BLaER1 treated with 17β-estradiol and CSF1 and Interleukin-3, amounts not matched to agents 10 nM and 100 nM (cell line): ENCODE results near the gene AMZ1.

Experiments
- H3K27ac ChIP-seq, 11 experiments: shearing (Covaris generic); formaldehyde crosslinking; 2 replicates each; pipeline ENCODE4 v1.8.1; 2022
- H3K27me3 ChIP-seq, 11 experiments: shearing (Covaris generic); formaldehyde crosslinking; 2 replicates each; pipeline ENCODE4 v1.8.1; 2022
- H3K36me3 ChIP-seq, 11 experiments: shearing (Covaris generic); formaldehyde crosslinking; 2 replicates each; pipeline ENCODE4 v1.8.1; 2022
- H3K4me1 ChIP-seq, 10 experiments: shearing (Covaris generic); formaldehyde crosslinking; 2 replicates each; pipeline ENCODE4 v1.8.1; 2022
- H3K4me2 ChIP-seq, 11 experiments: shearing (Covaris generic); formaldehyde crosslinking; 2 replicates each; pipeline ENCODE4 v1.8.1; 2022
- H3K4me3 ChIP-seq, 10 experiments: shearing (Covaris generic); formaldehyde crosslinking; 2 replicates each; pipeline ENCODE4 v1.8.1; 2022
- H3K9ac ChIP-seq, 11 experiments: shearing (Covaris generic); formaldehyde crosslinking; 2 replicates each; pipeline ENCODE4 v1.8.1; 2022
- H3K9me3 ChIP-seq, 11 experiments: shearing (Covaris generic); formaldehyde crosslinking; replicated peaks in 1 of 11; 2 replicates each; pipeline ENCODE4 v1.8.1; 2022
- H4K20me1 ChIP-seq, 11 experiments: shearing (Covaris generic); formaldehyde crosslinking; 2 replicates each; pipeline ENCODE4 v1.8.1; 2022
- Cebpa-rat ChIP-seq, 11 experiments: shearing (Covaris generic); IDR thresholded peaks; 2 replicates each; pipeline ENCODE4 v1.8.1; 2022

Gene AMZ1

DNA sequence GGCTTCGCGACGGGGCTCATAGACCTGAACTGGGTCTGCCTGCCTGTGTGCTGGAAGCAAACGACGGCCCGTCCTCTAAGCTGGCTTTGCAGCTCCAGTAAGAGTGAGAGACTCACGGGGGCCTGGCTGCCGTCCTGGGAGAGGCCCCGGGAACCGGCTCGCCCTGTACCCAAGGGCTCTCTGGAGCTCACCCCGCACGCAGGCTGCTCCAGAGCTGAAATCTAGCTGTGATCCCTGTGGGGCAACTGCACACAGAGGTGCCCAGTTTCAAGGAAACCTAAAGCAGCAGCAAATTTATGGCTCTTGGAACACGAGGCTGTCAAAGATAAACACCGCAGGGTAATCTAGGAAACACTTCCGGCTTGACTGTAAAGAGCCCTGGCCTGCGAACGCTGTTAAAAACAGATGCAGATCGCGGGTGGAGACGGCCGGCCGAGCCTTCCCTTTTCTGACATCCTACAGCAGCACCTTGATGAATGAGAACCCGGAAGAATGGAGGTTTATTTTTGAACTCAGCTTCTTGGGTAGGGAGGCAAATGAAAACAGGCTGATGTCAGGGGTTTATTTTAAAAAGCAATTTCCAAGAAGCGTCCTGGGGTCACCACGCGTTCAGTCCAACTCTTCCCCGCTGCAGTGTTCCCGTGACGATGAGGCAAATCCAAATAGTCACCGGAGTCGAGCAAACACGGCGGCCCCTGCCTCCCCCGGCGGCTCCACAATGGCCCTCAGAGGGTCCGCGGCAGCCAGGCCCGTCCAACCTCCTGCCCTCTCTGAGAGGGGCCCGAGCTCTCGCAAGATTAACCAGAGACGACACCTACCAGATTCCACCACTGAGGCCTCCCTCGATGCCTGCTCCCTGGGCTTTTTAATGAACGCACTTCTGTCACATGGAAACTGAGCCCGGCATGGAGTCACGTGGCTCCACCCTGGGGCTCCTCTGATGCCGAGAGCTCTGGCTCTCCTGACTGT lies 29.6 kb downstream of the AMZ1 start:
- H3K4me2 ChIP-seq, result peak overlapping the region; percentile 85 to 98 (median 93)
- H3K4me3 ChIP-seq, result peak overlapping the region in 2 of 10 experiments; percentile 22 to 36; a peak in 1 of 20 replicates
- H3K27me3 ChIP-seq, result peaks cover 0 to 62% (median 0%) of the 10 kb centered on the region in 11 experiments; a peak in 6 of 22 replicates
- H3K27ac ChIP-seq, result peak overlapping the region in 9 of 11 experiments; percentile 45 to 83 (median 70); a peak in 18 of 22 replicates
- peaks cover 0 to 68% (median 0%) of the 10 kb centered on the region in 11 experiments; a peak in 5 of 22 replicates for H4K20me1 ChIP-seq
- peaks cover 78 to 100% (median 100%) of the 10 kb centered on the region in 10 experiments for H3K4me1 ChIP-seq
- H3K9ac ChIP-seq, result peak overlapping the region in 10 of 11 experiments; percentile 39 to 78 (median 58); a peak in 19 of 22 replicates
- TF ChIP-seq Cebpa-rat (IDR thresholded peaks at IDR 0.05), result no peak
- peaks cover 0 to 8% (median 0%) of the 10 kb centered on the region in 11 experiments; a peak in 1 of 22 replicates for H3K36me3 ChIP-seq
- H3K9me3 ChIP-seq, result 0 out of 22 replicates have a peak, but pooled peaks cover 0 to 4% (median 0%) of the 10 kb centered on the region in 11 experiments

DNA sequence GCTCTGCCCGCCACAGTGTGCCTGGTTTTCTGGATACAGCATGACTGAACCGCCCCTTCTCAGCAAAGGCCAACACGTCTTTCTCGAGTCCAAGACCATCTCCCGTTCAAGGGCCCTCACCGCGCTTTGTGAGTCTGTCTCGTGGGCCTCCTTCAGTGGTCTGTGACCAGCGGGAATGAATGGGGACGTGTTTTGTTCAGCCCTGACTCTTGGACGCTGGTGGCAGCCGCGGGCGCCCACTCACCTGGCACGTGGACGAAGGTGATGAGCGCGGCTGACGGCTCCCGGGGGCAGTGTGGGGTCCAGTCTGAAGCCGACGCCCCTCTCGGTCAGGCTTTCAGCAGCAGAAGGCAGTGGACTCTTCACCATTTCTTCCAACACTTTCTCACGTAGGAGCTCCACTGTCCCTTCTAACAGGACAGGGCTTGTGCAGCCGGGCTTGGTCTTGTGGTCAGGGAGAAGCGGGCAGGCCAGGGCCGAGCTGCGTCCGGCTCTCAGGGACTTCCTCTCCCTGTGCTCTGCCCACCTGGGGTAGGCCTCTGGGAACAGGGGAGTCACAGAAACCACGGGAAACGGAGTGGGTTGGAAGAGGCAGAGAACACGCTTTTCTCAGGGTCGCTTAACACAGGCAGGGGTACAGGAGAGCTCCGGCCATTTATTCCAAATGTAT lies 30.4 kb downstream of the AMZ1 start:
- no peak for TF ChIP-seq Cebpa-rat (IDR thresholded peaks at IDR 0.05)
- peak overlapping the region in 1 of 10 experiments; percentile 22; a peak in 1 of 20 replicates for H3K4me3 ChIP-seq
- 0 out of 22 replicates have a peak, but pooled peaks cover 0 to 4% (median 0%) of the 10 kb centered on the region in 11 experiments for H3K9me3 ChIP-seq
- H4K20me1 ChIP-seq, result peaks cover 0 to 70% (median 0%) of the 10 kb centered on the region in 11 experiments; a peak in 5 of 22 replicates
- peak overlapping the region in 8 of 11 experiments; percentile 55 to 83 (median 71); a peak in 13 of 22 replicates for H3K27ac ChIP-seq
- peak overlapping the region; percentile 85 to 98 (median 93) for H3K4me2 ChIP-seq
- peaks cover 0 to 54% (median 0%) of the 10 kb centered on the region in 11 experiments; a peak in 6 of 22 replicates for H3K27me3 ChIP-seq
- peaks cover 0 to 8% (median 0%) of the 10 kb centered on the region in 11 experiments; a peak in 1 of 22 replicates for H3K36me3 ChIP-seq
- peaks cover 70 to 100% (median 100%) of the 10 kb centered on the region in 10 experiments for H3K4me1 ChIP-seq
- peak overlapping the region in 7 of 11 experiments; percentile 52 to 78 (median 58); a peak in 12 of 22 replicates for H3K9ac ChIP-seq

DNA sequence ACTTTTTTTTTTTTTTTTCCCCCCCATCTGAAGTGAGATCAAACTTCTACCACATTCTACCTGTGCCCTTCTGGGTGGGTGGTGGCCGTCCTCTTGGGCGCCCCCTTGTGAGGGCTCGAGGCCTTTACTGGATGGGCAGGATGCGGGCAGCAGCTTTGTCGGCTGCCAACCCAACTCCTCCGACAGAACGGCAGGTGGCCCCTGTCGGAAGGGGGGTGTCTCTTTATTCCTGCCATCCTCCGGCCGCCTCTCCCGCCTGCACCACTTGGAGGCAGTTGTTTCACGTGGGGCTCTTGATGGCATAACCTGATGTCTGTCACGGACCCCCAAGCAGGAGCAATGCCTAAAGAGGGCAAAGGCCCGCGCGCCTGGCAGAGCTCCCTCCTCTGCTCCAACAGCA lies 31.0 kb downstream of the AMZ1 start:
- Histone ChIP-seq H3K4me3 (no peak overlapping the region), H3K36me3 (peaks cover 0 to 8% (median 0%) of the 10 kb centered on the region in 11 experiments; a peak in 1 of 22 replicates), H3K4me2 (peak overlapping the region; percentile 85 to 98 (median 93)), H3K27ac (peak overlapping the region in 3 of 11 experiments; percentile 3 to 83 (median 11); a peak in 4 of 22 replicates), H3K9me3 (0 out of 22 replicates have a peak, but pooled peaks cover 0 to 4% (median 0%) of the 10 kb centered on the region in 11 experiments), H3K4me1 (peaks cover 64 to 100% (median 100%) of the 10 kb centered on the region in 10 experiments), H4K20me1 (peaks cover 0 to 73% (median 0%) of the 10 kb centered on the region in 11 experiments; a peak in 5 of 22 replicates), H3K27me3 (peaks cover 0 to 48% (median 0%) of the 10 kb centered on the region in 11 experiments; a peak in 6 of 22 replicates), H3K9ac (peak overlapping the region in 1 of 11 experiments; percentile 78; a peak in 1 of 22 replicates)
- TF ChIP-seq Cebpa-rat (IDR thresholded peaks at IDR 0.05), result no peak

DNA sequence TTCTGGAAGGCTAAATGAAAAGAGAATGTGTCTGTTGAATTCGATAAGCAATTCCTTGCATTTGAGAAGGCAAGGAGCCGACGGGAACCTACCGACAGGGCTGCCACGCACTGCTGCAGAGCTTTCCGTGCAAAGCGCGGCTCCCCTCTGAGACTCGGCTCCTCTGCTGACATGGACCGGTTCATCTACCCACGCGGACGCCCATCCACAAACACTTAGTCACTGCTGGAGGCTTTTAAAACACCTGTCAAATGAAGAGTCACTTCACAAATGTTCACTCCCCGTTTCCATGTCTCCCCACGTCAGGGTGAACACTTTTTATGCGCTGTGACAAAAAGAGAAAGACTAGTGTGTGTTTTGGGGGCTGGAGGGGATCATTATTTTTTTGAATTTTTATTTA lies 32.0 kb downstream of the AMZ1 start:
- Histone ChIP-seq H3K36me3 (peaks cover 0 to 13% (median 5%) of the 10 kb centered on the region in 11 experiments; a peak in 9 of 22 replicates), H3K4me1 (peaks cover 54 to 100% (median 100%) of the 10 kb centered on the region in 10 experiments), H3K27me3 (peaks cover 0 to 38% (median 0%) of the 10 kb centered on the region in 11 experiments; a peak in 6 of 22 replicates), H4K20me1 (peaks cover 0 to 70% (median 0%) of the 10 kb centered on the region in 11 experiments; a peak in 5 of 22 replicates), H3K4me2 (peak overlapping the region in 9 of 11 experiments; percentile 50 to 98 (median 87); a peak in 17 of 22 replicates), H3K9ac (peak overlapping the region in 1 of 11 experiments; percentile 67; a peak in 2 of 22 replicates), H3K4me3 (no peak overlapping the region), H3K9me3 (0 out of 22 replicates have a peak, but pooled peaks cover 0 to under 1% (median 0%) of the 10 kb centered on the region in 11 experiments), H3K27ac (peak overlapping the region in 5 of 11 experiments; percentile 13 to 83 (median 71); a peak in 8 of 22 replicates)
- no peak for TF ChIP-seq Cebpa-rat (IDR thresholded peaks at IDR 0.05)

DNA sequence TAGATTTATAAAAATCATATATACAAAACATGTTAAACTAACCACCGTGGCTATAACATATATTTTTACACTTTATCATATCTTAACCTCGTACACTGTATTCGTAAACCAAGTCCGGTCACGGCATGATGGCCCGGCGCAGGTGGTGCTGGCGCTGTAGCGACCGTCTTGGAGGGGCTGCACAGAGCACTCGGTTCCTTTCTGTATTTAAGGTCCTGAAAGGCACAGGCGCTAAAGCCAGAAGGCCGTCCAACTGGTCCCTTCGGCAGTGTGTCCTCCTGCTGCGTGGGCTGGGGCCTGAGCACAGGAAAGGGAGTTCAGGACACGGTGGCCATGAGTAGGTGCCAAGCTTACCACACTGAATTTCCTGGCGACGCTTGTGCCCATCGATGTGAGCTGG lies 33.8 kb downstream of the AMZ1 start:
- peak overlapping the region in 3 of 11 experiments; percentile 45 to 76 (median 66); a peak in 4 of 22 replicates for H3K9ac ChIP-seq
- no peak for TF ChIP-seq Cebpa-rat (IDR thresholded peaks at IDR 0.05)
- peaks cover 7 to 31% (median 23%) of the 10 kb centered on the region in 11 experiments for H3K36me3 ChIP-seq
- no peak overlapping the region for H3K4me3 ChIP-seq
- H3K27me3 ChIP-seq, result peaks cover 0 to 26% (median 0%) of the 10 kb centered on the region in 11 experiments; a peak in 5 of 22 replicates
- H3K27ac ChIP-seq, result peak overlapping the region in 5 of 11 experiments; percentile 41 to 83 (median 71); a peak in 9 of 22 replicates
- peaks cover 0 to 54% (median 0%) of the 10 kb centered on the region in 11 experiments; a peak in 5 of 22 replicates for H4K20me1 ChIP-seq
- peaks cover 0 to 15% (median 0%) of the 10 kb centered on the region in 11 experiments; a peak in 3 of 22 replicates for H3K9me3 ChIP-seq
- H3K4me2 ChIP-seq, result peak overlapping the region in 9 of 11 experiments; percentile 50 to 98 (median 87); a peak in 17 of 22 replicates
- H3K4me1 ChIP-seq, result peaks cover 36 to 100% (median 86%) of the 10 kb centered on the region in 10 experiments

DNA sequence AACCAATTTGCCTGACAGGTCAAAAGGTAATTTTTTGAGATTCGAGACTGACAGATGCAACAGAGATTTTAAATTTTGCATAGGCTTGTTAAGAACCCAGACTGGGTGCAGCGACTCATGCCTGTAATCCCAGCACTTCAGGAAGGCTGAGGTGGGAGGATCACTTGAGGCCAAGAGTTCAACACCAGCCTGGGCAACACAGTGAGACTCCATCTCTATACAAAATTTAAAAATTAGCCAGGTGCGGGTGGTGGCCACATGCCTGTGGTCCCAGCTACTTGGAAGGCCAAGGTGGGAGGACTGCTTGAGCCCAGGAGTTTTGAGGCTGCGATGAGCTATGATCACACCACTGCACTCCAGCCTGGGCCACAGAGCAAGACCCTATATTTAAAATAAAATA lies 34.6 kb downstream of the AMZ1 start:
- Histone ChIP-seq H3K9me3 (peaks cover 0 to 15% (median 0%) of the 10 kb centered on the region in 11 experiments; a peak in 3 of 22 replicates), H3K9ac (peak overlapping the region in 2 of 11 experiments; percentile 60 to 76; a peak in 3 of 22 replicates), H3K4me3 (no peak overlapping the region), H3K4me1 (peaks cover 31 to 100% (median 79%) of the 10 kb centered on the region in 10 experiments), H4K20me1 (peaks cover 0 to 49% (median 0%) of the 10 kb centered on the region in 11 experiments; a peak in 5 of 22 replicates), H3K36me3 (peaks cover 11 to 39% (median 30%) of the 10 kb centered on the region in 11 experiments), H3K27me3 (peaks cover 0 to 18% (median 0%) of the 10 kb centered on the region in 11 experiments; a peak in 4 of 22 replicates), H3K27ac (peak overlapping the region in 4 of 11 experiments; percentile 59 to 83 (median 72); a peak in 5 of 22 replicates), H3K4me2 (peak overlapping the region in 6 of 11 experiments; percentile 85 to 98 (median 90); a peak in 13 of 22 replicates)
- TF ChIP-seq Cebpa-rat (IDR thresholded peaks at IDR 0.05), result no peak
